WTC11 (cell line): Measurements from ENCODE around the gene SLCO1B3.

Experiments
- ATF2 ChIP-seq: sonication (generic); formaldehyde crosslinking; IDR thresholded peaks from 2 replicates; pipeline ENCODE4 v1.8.1; 2022; ENCODE audit warnings: low read depth, missing genetic modification reagents, borderline replicate concordance
- ATF3 ChIP-seq: sonication (generic); formaldehyde crosslinking; conservative IDR thresholded peaks from 2 replicates; pipeline ENCODE4 v1.8.1; 2022; ENCODE audit warnings: mild to moderate bottlenecking, missing genetic modification reagents
- CTCF ChIP-seq: fragments of 200-600 bp; IDR thresholded peaks from 2 replicates; pipeline ENCODE4 v1.8.0; 2022; ENCODE audit warnings: antibody characterized with exemption
- ZNF423 ChIP-seq: fragments of 250-450 bp; sonication (Bioruptor Pico); IDR thresholded peaks from 2 replicates; pipeline ENCODE4 v2.1.2; 2022; ENCODE audit warnings: mild to moderate bottlenecking, moderate library complexity

- no peak for TF ChIP-seq CTCF
- no peak for TF ChIP-seq ZNF423 (CRISPR knock-in tag)
- no peak for TF ChIP-seq ATF3 (CRISPR knock-in tag)
- no peak for TF ChIP-seq ATF2 (CRISPR knock-in tag)
Observed at GRCh38 chr12:20963762-20964161, 153.3 kb downstream of the SLCO1B3 start.
